Naive B cell (primary cell): Measurements from ENCODE around the gene NFATC4. TPM values are rescaled to one million over a fixed set of nuclear protein-coding genes. Genes with fewer than 3 reads are reported as not detected.
"Not testable (repeated sequence)": the region's sequence is repeated elsewhere in the genome, so short reads cannot be mapped to it uniquely, and the experiment has no call there.

Experiments
- ATAC-seq, 2 donors: fragments of 150-1000 bp; cut with Tn5 transposase; 2 replicates each; pipeline ENCODE4 v1.10.0; 2021; ENCODE audit warnings: low read depth in 2 of 2, mild to moderate bottlenecking in 2 of 2, moderate library complexity in 2 of 2
- DNase-seq: peaks from one replicate; pipeline ENCODE4 v3.0.0; 2022
- H3K27ac Mint-ChIP-seq, 6 donors: one replicate each; pipeline ENCODE4 v1.8.0; 2020 to 2022; ENCODE audit warnings: mild to moderate bottlenecking in 6 of 6, mixed read lengths in 6 of 6, moderate library complexity in 5 of 6, inconsistent platforms in 2 of 6
- H3K27me3 Mint-ChIP-seq, 3 donors: one replicate each; pipeline ENCODE4 v1.8.0; 2021 to 2022; ENCODE audit warnings: mixed read lengths in 3 of 3, mild to moderate bottlenecking in 1 of 3
- H3K36me3 Mint-ChIP-seq, 2 donors: one replicate each; pipeline ENCODE4 v1.8.0; 2020 to 2022; ENCODE audit warnings: mixed read lengths in 2 of 2, inconsistent platforms in 1 of 2, mild to moderate bottlenecking in 1 of 2
- H3K4me1 Mint-ChIP-seq, 3 donors: one replicate each; pipeline ENCODE4 v1.8.0; 2020 to 2022; ENCODE audit warnings: mixed read lengths in 3 of 3, inconsistent platforms in 1 of 3, mild to moderate bottlenecking in 1 of 3, moderate library complexity in 1 of 3
- H3K4me3 Mint-ChIP-seq, 8 donors: one replicate each; pipeline ENCODE4 v1.8.0; 2020 to 2022; ENCODE audit warnings: mild to moderate bottlenecking in 8 of 8, mixed read lengths in 8 of 8, moderate library complexity in 8 of 8, inconsistent platforms in 2 of 8
- H3K9me3 Mint-ChIP-seq, 7 donors: one replicate each; pipeline ENCODE4 v1.8.0; 2020 to 2022; ENCODE audit warnings: mixed read lengths in 7 of 7, mild to moderate bottlenecking in 5 of 7, inconsistent platforms in 2 of 7, moderate library complexity in 1 of 7
- polyA plus RNA-seq, 6 donors: library from polyadenylated mRNA; unstranded; fragments of 300-500 nt; fragmentation: Illumina TruSeq; gene quantifications; one replicate each; pipeline ENCODE4 v1.2.3, GENCODE V29; 2021; ENCODE audit warnings: low read depth in 6 of 6

NFATC4 gene
- polyA plus RNA-seq, 6 donors from 2014 or later, result 0.19 to 0.43 TPM; not detected in 4

DNA sequence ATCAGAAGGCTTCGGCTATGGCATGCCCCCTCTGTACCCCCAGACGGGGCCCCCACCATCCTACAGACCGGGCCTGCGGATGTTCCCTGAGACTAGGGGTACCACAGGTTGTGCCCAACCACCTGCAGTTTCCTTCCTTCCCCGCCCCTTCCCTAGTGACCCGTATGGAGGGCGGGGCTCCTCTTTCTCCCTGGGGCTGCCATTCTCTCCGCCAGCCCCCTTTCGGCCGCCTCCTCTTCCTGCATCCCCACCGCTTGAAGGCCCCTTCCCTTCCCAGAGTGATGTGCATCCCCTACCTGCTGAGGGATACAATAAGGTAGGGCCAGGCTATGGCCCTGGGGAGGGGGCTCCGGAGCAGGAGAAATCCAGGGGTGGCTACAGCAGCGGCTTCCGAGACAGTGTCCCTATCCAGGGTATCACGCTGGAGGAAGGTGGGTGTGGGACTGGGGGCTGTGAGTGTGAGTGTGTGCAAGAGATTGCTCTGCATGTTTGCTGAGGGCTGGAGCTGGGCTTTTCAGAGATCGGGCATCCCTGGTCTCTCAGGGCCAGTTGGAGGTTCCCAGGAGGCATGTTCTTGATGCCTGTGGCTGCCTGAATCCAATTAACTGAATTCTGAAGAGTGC lies 8.6 kb downstream of the NFATC4 start:
- no peak for ATAC-seq
- Mint-ChIP-seq H3K27me3 (peaks cover 0 to 5% (median 0%) of the 10 kb centered on the region in 3 donors), H3K4me1 (no peaks in the 10 kb centered on the region), H3K4me3 (no peak overlapping the region), H3K36me3 (no peaks in the 10 kb centered on the region), H3K27ac (no peak overlapping the region), H3K9me3 (no peaks in the 10 kb centered on the region)
- no peak for DNase-seq

GRCh38 chr14:24377126-24377525 lies 9.1 kb downstream of the NFATC4 start:
- H3K36me3 Mint-ChIP-seq, result no peaks in the 10 kb centered on the region
- H3K9me3 Mint-ChIP-seq, result no peaks in the 10 kb centered on the region
- no peak overlapping the region for H3K4me3 Mint-ChIP-seq
- ATAC-seq (no peak), DNase-seq (no peak)
- no peaks in the 10 kb centered on the region for H3K4me1 Mint-ChIP-seq
- peaks cover 0 to 5% (median 0%) of the 10 kb centered on the region in 3 donors for H3K27me3 Mint-ChIP-seq
- no peak overlapping the region for H3K27ac Mint-ChIP-seq

- H3K36me3 Mint-ChIP-seq, result no peaks in the 10 kb centered on the region
- H3K9me3 Mint-ChIP-seq, result no peaks in the 10 kb centered on the region
- ATAC-seq (no peak), DNase-seq (no peak)
- H3K27ac Mint-ChIP-seq, result no peak overlapping the region
- H3K4me1 Mint-ChIP-seq, result no peaks in the 10 kb centered on the region
- no peak overlapping the region for H3K4me3 Mint-ChIP-seq
- H3K27me3 Mint-ChIP-seq, result peaks cover 0 to 5% (median 0%) of the 10 kb centered on the region in 3 donors
These were observed 9.7 kb downstream of the NFATC4 start for GRCh38 chr14:24377657-24378056.

GRCh38 chr14:24378327-24378726 lies 10.3 kb downstream of the NFATC4 start:
- Mint-ChIP-seq H3K9me3 (no peaks in the 10 kb centered on the region), H3K36me3 (no peaks in the 10 kb centered on the region), H3K4me1 (no peaks in the 10 kb centered on the region), H3K4me3 (no peak overlapping the region), H3K27me3 (peaks cover 0 to 5% (median 0%) of the 10 kb centered on the region in 3 donors), H3K27ac (no peak overlapping the region)
- ATAC-seq (no peak), DNase-seq (no peak)

- H3K27ac Mint-ChIP-seq, result peak overlapping the region in 1 of 6 donors; percentile 54
- no peak for DNase-seq
These were observed 11.3 kb downstream of the NFATC4 start for GRCh38 chr14:24378981-24379906.

GRCh38 chr14:24379907-24380730 lies 12.1 kb downstream of the NFATC4 start:
- Mint-ChIP-seq H3K27me3 (peaks cover 0 to 14% (median 6%) of the 10 kb centered on the region in 3 donors), H3K36me3 (no peaks in the 10 kb centered on the region), H3K4me3 (no peak overlapping the region), H3K9me3 (no peaks in the 10 kb centered on the region), H3K4me1 (no peaks in the 10 kb centered on the region), H3K27ac (no peak overlapping the region)
- ATAC-seq (no peak), DNase-seq (no peak)

More at GRCh38 chr14:24378981-24379906, 11.3 kb downstream of the NFATC4 start:
- no peaks in the 10 kb centered on the region for H3K9me3 Mint-ChIP-seq
- ATAC-seq, result no peak
- no peaks in the 10 kb centered on the region for H3K36me3 Mint-ChIP-seq
- H3K27me3 Mint-ChIP-seq, result peaks cover 0 to 11% (median 4%) of the 10 kb centered on the region in 3 donors
- no peak overlapping the region for H3K4me3 Mint-ChIP-seq
- H3K4me1 Mint-ChIP-seq, result no peaks in the 10 kb centered on the region

DNA sequence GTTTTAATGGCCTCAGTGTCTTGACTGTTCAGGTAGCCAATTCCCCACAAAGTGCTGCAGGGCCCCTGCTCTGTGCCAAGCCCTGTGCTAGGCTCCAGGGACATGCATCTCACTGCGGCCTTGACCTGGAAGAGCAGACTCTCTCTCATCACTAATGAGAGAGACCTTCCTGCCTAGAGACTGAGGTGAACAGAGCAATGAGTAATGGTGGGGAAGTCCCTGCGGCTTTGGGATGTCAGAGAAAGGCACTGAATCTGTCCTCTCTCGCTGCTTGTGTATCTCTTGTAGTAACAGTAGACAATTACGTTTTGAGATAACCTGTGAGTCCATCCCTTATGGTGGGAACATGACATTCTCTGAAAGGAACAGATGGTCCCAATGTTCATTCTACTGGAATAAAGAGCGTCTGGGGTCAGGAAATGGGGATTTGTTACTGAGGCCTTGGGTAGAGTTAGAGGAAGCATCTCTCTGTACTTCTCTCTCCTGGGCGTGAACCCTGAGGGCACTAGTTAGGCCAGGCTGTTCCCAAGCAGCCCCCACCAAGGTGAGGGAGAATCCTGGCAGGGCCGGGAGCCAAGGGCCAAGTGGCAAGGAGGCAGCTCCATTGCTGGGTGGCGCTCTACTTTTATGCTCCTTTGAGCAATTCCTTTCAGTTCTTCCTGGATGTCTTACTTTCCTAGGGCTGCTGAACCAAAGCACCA lies 13.5 kb downstream of the NFATC4 start:
- Mint-ChIP-seq H3K27me3 (peaks cover 4 to 14% (median 6%) of the 10 kb centered on the region in 3 donors), H3K9me3 (no peaks in the 10 kb centered on the region), H3K36me3 (no peaks in the 10 kb centered on the region), H3K4me3 (no peak overlapping the region), H3K27ac (no peak overlapping the region), H3K4me1 (no peaks in the 10 kb centered on the region)
- DNase-seq (no peak), ATAC-seq (no peak)

- ATAC-seq (no peak), DNase-seq (no peak)
- H3K4me3 Mint-ChIP-seq, result no peak overlapping the region
- no peaks in the 10 kb centered on the region for H3K4me1 Mint-ChIP-seq
- no peak overlapping the region for H3K27ac Mint-ChIP-seq
- no peaks in the 10 kb centered on the region for H3K36me3 Mint-ChIP-seq
- H3K27me3 Mint-ChIP-seq, result peaks cover 8 to 12% (median 11%) of the 10 kb centered on the region in 3 donors
- no peaks in the 10 kb centered on the region for H3K9me3 Mint-ChIP-seq
These were observed 14.0 kb downstream of the NFATC4 start for GRCh38 chr14:24382064-24382371.

DNA sequence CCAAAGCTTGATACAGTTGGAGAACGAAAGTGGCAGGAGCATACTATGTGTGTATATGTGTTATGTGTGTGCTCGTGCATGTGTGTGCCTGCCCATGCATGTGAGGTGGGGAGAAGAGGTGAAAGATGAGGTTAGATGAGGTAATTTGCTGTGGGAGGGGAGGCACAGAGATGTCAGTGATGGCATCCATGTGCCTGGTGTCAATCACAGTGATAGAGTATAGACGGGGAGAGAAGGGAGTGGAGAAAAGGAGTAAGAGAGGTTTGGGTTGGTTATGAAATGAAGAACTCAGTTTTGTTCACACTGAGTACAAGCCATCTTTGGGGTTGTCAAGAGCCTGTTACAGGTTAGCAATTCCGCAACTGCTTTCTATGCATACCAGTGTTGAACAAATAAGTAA lies 16.2 kb downstream of the NFATC4 start:
- Mint-ChIP-seq H3K36me3 (no peaks in the 10 kb centered on the region), H3K9me3 (no peaks in the 10 kb centered on the region), H3K4me3 (peak overlapping the region in 1 of 8 donors; percentile 16), H3K27me3 (peaks cover 13 to 25% (median 18%) of the 10 kb centered on the region in 3 donors), H3K4me1 (no peaks in the 10 kb centered on the region), H3K27ac (no peak overlapping the region)
- ATAC-seq, result no peak
- no peak for DNase-seq

DNA sequence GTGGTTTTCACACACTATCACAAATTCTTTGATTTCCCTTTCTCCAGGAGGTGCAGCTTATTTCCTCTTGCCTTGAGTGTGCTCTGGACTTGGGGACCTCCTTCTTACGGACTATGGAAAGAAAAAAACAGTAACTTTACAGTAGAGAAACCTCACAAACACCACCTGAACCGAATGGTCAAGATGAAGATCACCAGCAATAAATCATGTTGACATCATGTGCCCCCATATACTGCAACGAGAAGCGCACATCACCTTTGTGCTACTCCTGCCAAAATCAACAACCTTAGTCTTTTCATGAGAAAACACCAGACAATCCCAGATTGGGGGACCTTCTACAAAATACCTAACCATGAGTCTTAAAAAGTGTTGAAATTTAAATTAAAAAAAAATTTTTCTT lies 17.5 kb downstream of the NFATC4 start:
- no peak for DNase-seq
- Mint-ChIP-seq H3K27me3 (peaks cover 17 to 32% (median 23%) of the 10 kb centered on the region in 3 donors), H3K9me3 (no peaks in the 10 kb centered on the region), H3K27ac (no peak overlapping the region), H3K4me3 (no peak overlapping the region), H3K36me3 (no peaks in the 10 kb centered on the region), H3K4me1 (no peaks in the 10 kb centered on the region)
- no peak for ATAC-seq

DNA sequence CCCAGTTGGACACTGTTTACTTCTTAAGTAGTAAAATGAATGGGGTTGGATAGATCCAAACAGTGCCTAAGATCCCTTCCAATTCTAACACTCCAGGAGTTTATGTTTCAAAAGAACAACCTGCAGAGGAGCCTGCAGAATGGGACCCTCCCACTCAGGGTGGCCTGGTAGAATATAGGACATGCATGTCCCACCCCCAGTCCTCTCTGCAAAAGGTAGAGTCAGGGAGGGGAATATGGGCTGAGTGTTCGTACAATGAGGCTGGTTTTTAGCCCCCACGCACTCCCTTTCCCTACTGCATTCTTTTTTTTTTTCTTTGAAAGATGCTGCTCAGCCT lies 19.0 kb downstream of the NFATC4 start:
- Mint-ChIP-seq H3K27ac (no peak overlapping the region), H3K9me3 (peaks cover 0 to 1% (median 0%) of the 10 kb centered on the region in 7 donors), H3K27me3 (peaks cover 29 to 44% (median 31%) of the 10 kb centered on the region in 3 donors), H3K36me3 (no peaks in the 10 kb centered on the region), H3K4me1 (no peaks in the 10 kb centered on the region), H3K4me3 (no peak overlapping the region)
- ATAC-seq (no peak), DNase-seq (no peak)

DNA sequence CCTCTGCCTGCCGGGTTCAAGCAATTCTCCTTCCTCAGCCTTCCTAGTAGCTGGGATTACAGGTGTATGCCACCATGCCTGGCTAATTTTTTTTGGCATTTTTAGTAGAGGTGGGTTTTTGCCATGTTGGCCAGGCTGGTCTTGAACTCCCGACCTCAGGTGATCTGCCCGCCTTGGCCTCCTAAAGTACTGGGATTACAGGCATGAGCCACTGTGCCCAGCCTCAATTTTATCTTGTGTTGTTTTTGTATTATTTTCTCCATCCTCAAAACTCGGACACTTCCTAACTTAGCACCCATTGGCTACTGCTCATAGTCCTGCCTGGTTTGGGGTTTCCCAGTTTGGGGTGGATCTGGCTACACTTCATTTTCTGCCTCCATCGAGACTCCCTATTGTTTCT lies 19.6 kb downstream of the NFATC4 start:
- H3K27ac Mint-ChIP-seq, H3K36me3 Mint-ChIP-seq, H3K4me1 Mint-ChIP-seq, ATAC-seq, H3K4me3 Mint-ChIP-seq, H3K9me3 Mint-ChIP-seq, DNase-seq: not testable (repeated sequence)
- peaks cover 33 to 50% (median 36%) of the 10 kb centered on the region in 3 donors for H3K27me3 Mint-ChIP-seq
